GM21381 (cell line): ENCODE data around the gene DUSP28.
"Not testable (repeated sequence)": the region's sequence is repeated elsewhere in the genome, so short reads cannot be mapped to it uniquely, and the experiment has no call there.

Source experiments
- ATAC-seq: cut with Tn5 transposase; IDR thresholded peaks from one replicate; pipeline ENCODE4 v1.9.1; 2021; ENCODE audit warnings: mild to moderate bottlenecking, moderate library complexity; ENCODE audit not compliant: unreplicated experiment

The DUSP28 gene

GRCh38 chr2:240560084-240560479 lies at the start of gene DUSP28:
Gene DUSP28 (plus strand): TSS chr2:240560357. CDS start chr2:240560685, 328 bp downstream.
- ATAC-seq: peak; percentile 58

- no peak for ATAC-seq
These were observed 49.5 kb upstream of the DUSP28 start for GRCh38 chr2:240510513-240511210.

DNA sequence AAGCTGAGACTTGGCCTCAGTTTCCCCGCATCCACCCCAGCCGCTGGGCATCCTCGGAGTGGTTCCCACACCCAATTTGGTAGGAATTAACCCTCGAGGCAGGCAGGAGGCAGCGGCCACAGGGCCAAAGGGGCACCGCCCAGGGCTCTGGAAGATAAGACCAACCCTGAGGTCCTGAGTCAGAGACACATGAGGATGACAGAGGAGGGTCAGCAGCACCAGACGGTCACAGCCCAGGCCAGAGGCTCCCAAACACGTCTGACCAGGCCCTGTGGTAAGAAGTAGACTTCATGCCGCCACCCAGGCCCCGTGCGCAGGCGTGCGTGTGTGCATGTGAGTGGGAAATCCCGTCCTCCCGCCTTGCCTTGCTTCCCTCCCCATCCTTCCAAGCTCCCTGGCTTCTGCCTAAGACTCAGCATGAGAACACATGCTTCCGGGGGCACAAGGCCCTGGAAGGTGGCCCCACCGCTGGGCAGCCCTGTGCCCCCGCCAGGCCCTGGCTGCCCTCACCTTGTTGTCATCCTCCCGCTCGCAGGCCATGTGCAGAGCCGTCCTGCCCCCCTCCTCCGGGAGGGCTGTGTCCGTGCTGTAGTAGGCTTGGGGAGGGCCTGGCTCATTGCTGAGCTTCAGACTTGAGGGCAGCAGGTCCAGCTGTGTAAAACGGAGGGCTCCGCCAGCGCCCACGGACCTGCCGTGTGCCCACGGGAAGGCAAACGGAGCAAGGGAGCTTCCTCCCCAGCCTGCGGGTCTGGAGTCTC lies 48.6 kb upstream of the DUSP28 start:
- no peak for ATAC-seq

- no peak for ATAC-seq
These were observed 48.1 kb upstream of the DUSP28 start for GRCh38 chr2:240512109-240512485.

- ATAC-seq: no peak
These were observed 47.3 kb upstream of the DUSP28 start for GRCh38 chr2:240512666-240513535.

GRCh38 chr2:240513549-240514287 lies 46.4 kb upstream of the DUSP28 start:
- peak; percentile 91 for ATAC-seq

DNA sequence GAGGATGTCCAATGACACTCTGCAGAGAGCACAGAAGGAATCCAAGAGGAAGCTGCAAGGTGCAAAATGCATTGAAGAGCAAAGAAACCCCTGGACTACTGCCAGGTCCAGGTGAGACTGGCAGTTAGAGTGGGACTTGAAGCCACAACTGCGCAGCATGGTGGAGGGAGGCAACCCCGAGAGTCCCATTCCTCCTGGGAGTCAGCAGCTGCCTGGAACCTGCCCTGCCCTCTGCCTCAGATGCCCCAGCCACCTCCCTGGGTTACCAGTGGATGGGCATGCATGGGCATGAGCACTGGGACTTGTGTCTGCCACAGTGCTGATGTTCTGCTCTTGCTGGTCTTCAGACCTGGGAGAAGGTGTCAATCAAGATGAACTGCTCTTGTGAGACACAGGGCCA lies 45.5 kb upstream of the DUSP28 start:
- no peak for ATAC-seq

DNA sequence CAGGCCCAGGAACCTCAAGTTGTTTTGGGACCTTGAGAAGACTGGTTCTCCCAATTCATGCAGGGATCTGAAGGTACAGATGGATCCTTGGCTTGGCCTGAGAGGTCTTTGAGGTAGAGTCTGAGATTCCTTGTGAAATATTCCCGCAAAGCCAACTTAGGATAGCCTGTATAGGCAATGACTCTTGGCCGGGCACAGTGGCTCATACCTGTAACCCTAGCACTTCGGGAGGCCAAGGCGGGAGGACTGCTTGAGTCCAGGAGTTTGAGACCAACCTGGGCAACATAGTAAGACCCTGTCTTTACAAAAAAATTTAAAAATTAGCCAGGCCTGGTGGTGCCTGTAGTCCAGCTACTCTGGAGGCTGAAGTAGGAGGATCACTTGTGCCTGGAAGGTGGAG lies 42.8 kb upstream of the DUSP28 start:
- no peak for ATAC-seq

DNA sequence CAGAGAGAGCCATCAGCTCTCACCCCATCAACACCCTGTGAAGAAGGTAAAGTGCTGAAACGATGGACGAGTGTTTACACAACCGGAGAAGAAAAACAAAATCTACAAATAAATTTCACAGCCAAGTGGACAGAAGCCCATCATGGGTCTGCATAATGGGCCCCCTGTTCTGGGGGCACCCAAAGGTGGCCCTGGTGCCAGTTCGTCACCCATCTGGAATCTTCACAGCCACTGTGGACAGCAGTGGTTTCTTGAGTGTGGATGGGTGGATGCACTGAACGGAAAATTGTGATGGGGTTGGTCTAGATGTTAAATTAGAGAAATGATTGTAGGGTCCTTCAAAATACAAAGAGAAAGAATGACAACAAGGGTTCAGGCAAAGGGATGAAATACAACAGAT lies 41.2 kb upstream of the DUSP28 start:
- ATAC-seq: no peak

DNA sequence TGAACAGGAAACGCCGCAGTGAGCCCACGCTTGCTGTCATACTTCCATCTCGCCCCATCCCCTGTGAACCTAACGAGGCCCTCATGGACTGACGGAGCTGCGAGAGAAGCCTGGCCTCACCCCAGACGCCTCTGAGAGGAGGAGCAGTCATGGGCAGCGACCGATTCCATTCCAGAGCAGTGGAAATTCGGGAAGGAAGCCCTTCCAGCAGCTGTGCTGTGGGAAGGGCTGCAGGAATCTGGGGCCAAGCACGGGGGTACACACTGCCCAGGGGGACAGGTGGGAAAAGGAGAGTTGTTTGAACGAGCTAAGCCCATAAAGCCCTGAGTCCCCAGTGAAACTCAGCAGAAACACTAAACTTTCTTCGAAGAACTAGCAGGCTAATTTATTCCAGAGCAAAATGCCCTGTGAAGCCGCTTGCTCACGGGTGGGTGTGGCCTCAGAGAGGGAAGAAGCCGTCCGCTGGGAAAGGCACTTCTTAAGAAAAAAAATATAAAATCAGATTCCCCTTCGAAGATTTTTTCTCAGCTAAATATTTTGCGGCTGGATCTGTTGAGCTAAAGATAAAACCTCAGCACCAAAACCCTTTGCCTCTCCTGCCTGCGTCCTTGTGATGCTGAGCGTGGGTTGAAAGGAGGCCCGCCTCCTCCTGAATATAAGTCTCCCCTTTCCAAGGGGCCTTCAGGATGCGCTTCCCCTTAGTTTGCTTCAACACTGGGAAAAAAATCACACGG lies 40.6 kb upstream of the DUSP28 start:
- no peak for ATAC-seq

- ATAC-seq: no peak
These were observed 39.8 kb upstream of the DUSP28 start for GRCh38 chr2:240520130-240520973.

GRCh38 chr2:240520974-240521350 lies 39.2 kb upstream of the DUSP28 start:
- no peak for ATAC-seq

DNA sequence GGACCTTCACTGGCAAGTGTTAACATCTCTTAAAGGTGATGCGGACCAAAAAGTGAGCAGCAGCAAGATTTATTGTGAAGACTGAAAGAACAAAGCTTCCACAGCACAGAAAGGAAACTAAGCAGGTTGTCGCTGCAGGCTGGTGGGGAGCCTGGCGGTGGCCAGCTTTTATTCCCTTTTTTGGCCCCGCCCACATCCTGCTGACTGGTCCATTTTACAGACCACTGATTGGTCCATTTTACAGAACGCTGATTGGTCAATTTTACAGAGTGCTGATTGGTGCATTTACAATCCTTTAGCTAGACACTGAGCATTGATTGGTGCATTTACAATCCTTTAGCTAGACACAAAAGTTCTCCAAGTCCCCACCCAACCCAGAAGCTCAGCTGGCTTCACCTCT lies 38.3 kb upstream of the DUSP28 start:
- not testable (repeated sequence) for ATAC-seq

- ATAC-seq: no peak
These were observed 37.8 kb upstream of the DUSP28 start for GRCh38 chr2:240522406-240522805.

DNA sequence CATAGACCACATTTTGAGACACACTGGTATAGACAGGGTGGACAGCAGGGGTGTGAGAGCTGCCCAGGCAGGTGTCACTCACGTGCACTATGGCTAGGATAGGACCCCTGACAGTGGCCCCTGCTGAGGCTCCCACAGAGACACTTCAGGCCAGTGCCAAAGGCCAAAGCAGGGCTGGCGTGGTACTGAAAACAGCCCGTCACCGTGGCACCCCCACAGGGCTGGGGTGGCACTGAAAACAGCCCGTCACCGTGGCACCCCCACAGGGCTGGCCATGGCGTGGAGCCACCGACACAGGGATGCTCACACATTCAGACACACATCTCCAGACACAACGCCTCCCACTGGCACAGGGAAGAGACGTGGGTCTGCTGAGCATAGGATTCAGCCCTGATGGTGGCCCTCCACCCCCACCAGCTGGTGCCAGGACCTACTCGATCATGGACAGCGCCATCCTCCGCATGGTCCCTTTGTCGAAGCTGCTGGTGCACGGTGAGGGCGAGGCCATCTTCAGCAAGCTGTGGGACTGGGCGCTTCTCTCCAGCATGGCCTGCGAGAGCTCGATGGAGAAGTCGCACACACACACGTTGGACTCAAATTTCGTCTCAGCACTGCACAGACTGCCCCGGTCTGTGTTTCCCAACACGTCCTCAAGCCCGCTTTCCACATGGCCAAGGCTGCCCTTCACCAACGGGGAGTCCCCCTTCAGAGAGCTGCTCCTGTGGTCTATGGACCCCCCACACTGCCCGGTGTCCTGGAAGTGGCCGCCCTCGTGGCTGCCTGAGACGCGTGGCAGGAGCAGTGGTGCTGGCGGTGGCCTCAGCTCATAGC lies 36.5 kb upstream of the DUSP28 start:
- ATAC-seq: no peak

DNA sequence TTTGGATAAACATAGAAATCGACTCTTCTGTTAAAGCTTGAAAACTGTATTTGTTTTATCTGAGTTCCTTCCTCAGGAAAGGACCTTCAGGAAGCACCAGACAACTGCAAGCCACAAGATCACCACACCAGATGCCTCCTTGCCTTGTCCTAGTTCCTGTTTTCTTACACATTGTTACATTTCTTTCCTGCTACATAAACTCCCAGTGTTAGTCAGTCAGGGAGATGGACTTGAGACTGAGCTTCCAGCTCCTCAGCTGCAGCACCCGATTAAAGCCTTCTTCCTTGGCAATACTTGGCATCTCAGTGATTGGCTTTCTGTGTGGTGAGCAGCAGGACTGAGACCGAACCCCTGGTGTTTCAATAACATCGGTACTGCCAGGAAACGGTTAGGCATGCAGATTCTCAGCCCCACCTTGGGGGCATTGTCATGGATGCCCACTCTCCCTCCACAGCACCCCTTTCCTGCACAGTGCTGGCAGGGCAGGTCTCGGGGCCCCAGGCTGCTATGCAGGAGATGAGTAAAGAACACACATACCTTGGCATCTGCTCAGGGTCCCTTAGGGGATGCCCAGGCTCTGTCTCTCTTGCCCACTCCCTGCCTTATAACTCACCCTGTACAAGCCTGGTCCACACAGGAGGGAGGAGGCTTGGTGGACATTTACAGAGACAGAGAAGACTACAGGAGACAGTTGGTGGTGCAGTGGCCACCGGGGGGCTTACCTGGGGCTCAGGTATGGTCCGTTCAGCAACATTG lies 35.0 kb upstream of the DUSP28 start:
- no peak for ATAC-seq

- ATAC-seq: no peak
These were observed 34.4 kb upstream of the DUSP28 start for GRCh38 chr2:240525802-240526201.

GRCh38 chr2:240526521-240526920 lies 33.6 kb upstream of the DUSP28 start:
- ATAC-seq: no peak
